Measurements from ENCODE around the gene PARVA. TPM values are rescaled to one million over a fixed set of nuclear protein-coding genes. Genes with fewer than 3 reads are reported as not detected.

The PARVA gene
- total and polyA plus RNA-seq, 8 donors: 18.8 to 116 (median 43.0) TPM

- WGBS, 5 donors: 87 to 93% (median 90%) methylated on average over 3 of the region's 3 CpGs
Measured at GRCh38 chr11:12560362-12560761, 183.0 kb downstream of the PARVA start.

DNA sequence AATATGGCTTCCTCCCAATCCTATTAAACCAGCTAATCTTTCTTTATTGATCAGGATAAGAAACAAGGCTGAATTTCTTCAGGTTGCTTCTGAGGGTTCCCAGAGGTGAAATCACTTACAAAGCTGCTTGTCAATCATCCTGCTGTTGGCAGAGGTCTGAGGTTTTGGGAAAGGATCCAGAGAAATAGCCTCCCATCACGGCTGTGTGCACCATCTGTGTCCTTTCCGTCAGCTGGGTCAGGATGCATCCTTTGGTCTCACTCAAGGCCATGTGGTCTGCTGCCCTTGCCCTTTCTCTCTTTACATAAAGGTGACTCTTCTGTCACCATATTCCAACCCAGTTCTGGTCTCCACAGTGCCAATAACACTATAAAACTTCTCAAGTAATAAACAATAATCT is 183.5 kb downstream of the PARVA start:
- H3K27me3 ChIP-seq: no peaks in the 10 kb centered on the region
- TF ChIP-seq POLR2AphosphoS5 (IDR thresholded peaks at IDR 0.05): no peak
- TF ChIP-seq CTCF (IDR thresholded peaks at IDR 0.05): no peak
- TF ChIP-seq POLR2A (IDR thresholded peaks at IDR 0.05): no peak
- no peak for TF ChIP-seq EP300 (IDR thresholded peaks at IDR 0.05)
- H3K4me3 ChIP-seq: no peak overlapping the region
- 45 to 60% (median 49%) methylated on average over 2 of the region's 2 CpGs for WGBS, 5 donors
- no peak for DNase-seq
- no peaks in the 10 kb centered on the region for H3K36me3 ChIP-seq
- no peak overlapping the region for H3K27ac ChIP-seq
- intact Hi-C loops (cut with DNase I; ENCODE audit: low total_unique reads): no loop called here
- peaks cover 0 to 18% (median 11%) of the 10 kb centered on the region in 4 donors for H3K4me1 ChIP-seq
- no peaks in the 10 kb centered on the region for H3K9me3 ChIP-seq

More at GRCh38 chr11:12560362-12560761, 183.0 kb downstream of the PARVA start:
- no peaks in the 10 kb centered on the region for H3K9me3 ChIP-seq
- H3K27me3 ChIP-seq: no peaks in the 10 kb centered on the region
- no peak overlapping the region for H3K4me3 ChIP-seq
- peaks cover 0 to 21% (median 14%) of the 10 kb centered on the region in 4 donors for H3K4me1 ChIP-seq
- H3K27ac ChIP-seq: no peak overlapping the region
- no peak for DNase-seq
- TF ChIP-seq EP300 (IDR thresholded peaks at IDR 0.05): no peak
- TF ChIP-seq POLR2A (IDR thresholded peaks at IDR 0.05): no peak
- no peak for TF ChIP-seq POLR2AphosphoS5 (IDR thresholded peaks at IDR 0.05)
- TF ChIP-seq CTCF (IDR thresholded peaks at IDR 0.05): no peak
- H3K36me3 ChIP-seq: no peaks in the 10 kb centered on the region
- intact Hi-C loops (cut with DNase I; ENCODE audit: low total_unique reads): no loop called here

DNA sequence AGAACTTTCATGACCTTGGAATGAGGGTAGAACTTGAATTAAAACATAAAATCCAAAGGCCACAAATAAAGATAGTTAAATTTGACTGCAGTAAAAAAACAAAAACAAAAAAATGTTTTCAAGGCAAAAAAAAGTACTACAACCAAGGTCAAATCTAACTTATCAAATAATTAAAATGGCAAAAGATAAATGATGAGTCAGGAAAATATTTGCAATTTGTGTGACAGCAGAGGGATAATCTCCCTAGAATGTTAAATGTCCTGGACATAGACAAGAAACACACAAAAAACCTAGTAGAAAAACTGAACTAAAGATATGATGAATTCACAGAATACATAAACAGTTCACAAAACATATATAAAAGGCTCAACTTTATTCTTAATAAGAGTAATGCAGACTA is 186.6 kb downstream of the PARVA start:
- intact Hi-C loops (cut with DNase I; ENCODE audit: low total_unique reads): no loop called here
- H3K27ac ChIP-seq: no peak overlapping the region
- H3K36me3 ChIP-seq: no peaks in the 10 kb centered on the region
- H3K27me3 ChIP-seq: no peaks in the 10 kb centered on the region
- H3K4me1 ChIP-seq: no peaks in the 10 kb centered on the region
- no peak for DNase-seq
- TF ChIP-seq CTCF (IDR thresholded peaks at IDR 0.05) (no peak), POLR2A (IDR thresholded peaks at IDR 0.05) (no peak), POLR2AphosphoS5 (IDR thresholded peaks at IDR 0.05) (no peak), EP300 (IDR thresholded peaks at IDR 0.05) (no peak)
- H3K4me3 ChIP-seq: no peak overlapping the region
- H3K9me3 ChIP-seq: no peaks in the 10 kb centered on the region

GRCh38 chr11:12565406-12565805 is 188.0 kb downstream of the PARVA start:
- no peak for TF ChIP-seq CTCF (IDR thresholded peaks at IDR 0.05)
- no peak for TF ChIP-seq EP300 (IDR thresholded peaks at IDR 0.05)
- TF ChIP-seq POLR2A (IDR thresholded peaks at IDR 0.05): no peak
- no peak for TF ChIP-seq POLR2AphosphoS5 (IDR thresholded peaks at IDR 0.05)

More at GRCh38 chr11:12565406-12565805, 188.0 kb downstream of the PARVA start:
- DNase-seq: no peak
- Histone ChIP-seq H3K27me3 (no peaks in the 10 kb centered on the region), H3K4me1 (no peaks in the 10 kb centered on the region), H3K27ac (no peak overlapping the region), H3K9me3 (no peaks in the 10 kb centered on the region), H3K4me3 (no peak overlapping the region), H3K36me3 (no peaks in the 10 kb centered on the region)
- WGBS, 5 donors: 61 to 89% (median 77%) methylated on average over 3 of the region's 3 CpGs
- intact Hi-C loops (cut with DNase I; ENCODE audit: low total_unique reads): no loop called here

Measured in stomach (tissue), 9 donors.